AG10803 (cell line): ENCODE results near the gene KANK2.

Source experiments
- DNase-seq: peaks from one replicate; pipeline ENCODE4 v3.0.0; 2010; ENCODE audit warnings: low read depth
- H3K4me3 ChIP-seq: 2 replicates; pipeline ENCODE4 v1.5.1; 2011; ENCODE audit warnings: mild to moderate bottlenecking, low read length, control low read depth
- CTCF ChIP-seq: conservative IDR thresholded peaks from 2 replicates; pipeline ENCODE4 v1.5.1; 2011; ENCODE audit warnings: mild to moderate bottlenecking, low read length, control low read depth, inconsistent platforms

Gene KANK2

GRCh38 chr19:11116507-11116906, 80.8 kb downstream of the KANK2 start:
- no peak for DNase-seq
- H3K4me3 ChIP-seq = no peak overlapping the region
- no peak for TF ChIP-seq CTCF

GRCh38 chr19:11115895-11116446, 81.4 kb downstream of the KANK2 start:
- TF ChIP-seq CTCF = no peak
- no peak for DNase-seq

GRCh38 chr19:11115042-11115441, 82.3 kb downstream of the KANK2 start:
- DNase-seq = no peak
- no peak overlapping the region for H3K4me3 ChIP-seq
- no peak for TF ChIP-seq CTCF

More at GRCh38 chr19:11115895-11116446, 81.4 kb downstream of the KANK2 start:
- no peak overlapping the region for H3K4me3 ChIP-seq
